GM12875 (cell line): ENCODE results near the gene ST8SIA5.

Experiments used
- H3K4me3 ChIP-seq: one replicate; pipeline ENCODE4 v1.5.1; 2011; ENCODE audit warnings: low read depth, low read length, control low read depth
- CTCF ChIP-seq: IDR thresholded peaks from 2 replicates; pipeline ENCODE4 v1.5.1; 2011; ENCODE audit warnings: low read depth, mild to moderate bottlenecking, control low read depth, inconsistent platforms, low read length, moderate library complexity, borderline replicate concordance; ENCODE audit not compliant: insufficient read depth

ST8SIA5 gene

DNA sequence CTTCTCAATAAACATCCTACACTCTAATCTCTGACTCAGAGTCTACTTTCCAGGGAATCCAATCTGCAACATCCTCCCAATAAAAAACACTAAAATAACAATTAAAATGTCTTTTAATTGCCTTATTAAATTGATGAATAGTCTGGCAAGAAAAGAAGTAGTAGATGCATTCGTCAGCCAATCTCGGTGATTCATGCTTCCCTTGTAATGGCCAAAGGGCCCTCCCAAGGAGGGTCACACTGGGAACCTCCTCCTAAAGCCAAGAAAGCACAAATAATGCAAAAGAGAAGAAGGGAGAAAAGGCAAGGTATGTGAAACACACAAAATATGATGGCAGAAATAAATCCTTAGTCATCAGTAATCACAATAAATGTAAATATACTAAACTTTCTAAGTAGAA, 16.8 kb downstream of the ST8SIA5 start:
- H3K4me3 ChIP-seq, result no peak overlapping the region
- TF ChIP-seq CTCF, result no peak

DNA sequence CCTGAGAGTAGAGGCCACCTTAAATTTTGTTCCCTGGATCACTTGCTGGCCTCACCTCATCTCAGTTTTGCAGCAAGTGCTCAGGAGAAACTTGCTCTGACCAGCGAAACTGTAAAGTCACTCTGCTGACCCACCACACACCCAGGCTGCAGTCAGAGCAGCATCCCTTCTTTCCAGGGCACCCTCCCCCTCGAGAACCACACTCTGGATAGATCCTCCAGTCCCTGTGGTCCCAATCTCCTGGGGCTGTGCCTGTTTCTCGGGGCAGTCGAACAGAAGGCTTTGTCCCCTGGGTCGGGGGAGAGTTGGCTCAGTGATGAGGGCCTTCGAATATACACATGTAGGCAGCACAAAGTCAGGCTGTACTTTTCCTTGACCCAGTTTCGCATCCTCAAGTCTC, 18.4 kb downstream of the ST8SIA5 start:
- TF ChIP-seq CTCF, result no peak
- H3K4me3 ChIP-seq, result no peak overlapping the region

GRCh38 chr18:46736736-46737135, 20.1 kb downstream of the ST8SIA5 start:
- TF ChIP-seq CTCF, result no peak
- H3K4me3 ChIP-seq, result no peak overlapping the region

- TF ChIP-seq CTCF, result no peak
- no peak overlapping the region for H3K4me3 ChIP-seq
These were observed 20.7 kb downstream of the ST8SIA5 start for GRCh38 chr18:46736135-46736534.

DNA sequence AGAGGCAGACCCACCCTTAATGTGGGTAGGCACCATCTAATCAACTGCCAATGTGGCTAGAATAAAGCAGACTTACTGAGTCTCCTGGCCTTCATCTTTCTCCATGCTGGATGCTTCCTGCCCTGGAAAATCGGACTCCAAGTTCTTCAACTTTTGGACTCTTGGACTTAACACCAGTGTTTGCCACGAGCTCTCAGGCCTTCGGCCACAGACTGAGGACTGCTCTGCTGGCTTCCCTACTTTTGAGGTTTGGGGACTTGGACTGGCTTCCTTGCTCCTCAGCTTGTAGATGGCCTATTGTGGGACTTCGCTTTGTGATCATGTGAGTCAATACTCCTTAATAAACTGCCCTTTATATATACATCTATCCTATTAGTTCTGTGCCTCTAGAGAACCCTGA, 21.9 kb downstream of the ST8SIA5 start:
- H3K4me3 ChIP-seq, result no peak overlapping the region
- TF ChIP-seq CTCF, result no peak

DNA sequence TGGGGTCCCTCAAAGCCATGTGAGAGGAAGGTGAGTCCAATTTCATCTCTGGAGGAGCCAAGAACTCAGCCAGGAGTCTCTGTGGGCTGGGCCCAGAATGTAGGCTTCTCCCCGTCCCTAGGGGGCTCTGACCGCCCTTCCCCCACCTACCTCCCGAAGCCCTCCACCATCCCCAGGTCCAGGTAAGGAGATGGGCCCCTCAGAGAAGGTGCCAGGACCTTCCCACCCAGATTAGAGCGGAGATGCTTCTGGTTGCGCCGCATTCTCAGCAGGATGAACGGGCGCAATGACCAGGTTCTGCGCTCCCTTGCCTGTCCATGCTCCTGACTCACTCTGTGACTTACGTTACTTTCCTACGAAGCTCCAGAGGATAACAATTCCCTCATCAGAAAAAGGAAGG, 23.0 kb downstream of the ST8SIA5 start:
- no peak for TF ChIP-seq CTCF
- no peak overlapping the region for H3K4me3 ChIP-seq

- no peak for TF ChIP-seq CTCF
- no peak overlapping the region for H3K4me3 ChIP-seq
These were observed 24.1 kb downstream of the ST8SIA5 start for GRCh38 chr18:46732801-46733200.
